ENCODE data around the gene MYO5A.

GRCh38 chr15:52498706-52499105, 30.0 kb downstream of the MYO5A start:
- no peak for TF ChIP-seq CTCF (conservative IDR thresholded peaks at IDR 0.05)
- TF ChIP-seq ZFX (IDR thresholded peaks at IDR 0.05), result no peak

Measured in C4-2B (cell line).